Endothelial cell of umbilical vein (primary cell): ENCODE results near the gene BRSK2. TPM values are rescaled to one million over a fixed set of nuclear protein-coding genes. Genes with fewer than 3 reads are reported as not detected.

Source experiments
- BruUV-seq: library from RNA; stranded (reverse); fragments of 400-500 nt; replicated peaks from 2 replicates; lab custom pipeline; 2021; lab: Mats Ljungman, UMichigan
- CTCF ChIA-PET: fragments of 300-600, 350-600 bp; sonication (Branson Sonifier 250); formaldehyde crosslinking; loops from one replicate; lab custom pipeline; 2021; ENCODE audit warnings: antibody characterized with exemption, inconsistent platforms; lab: Charles Lee
- POLR2A ChIA-PET: fragments of 300-600, 350-600 bp; sonication (Branson Sonifier 250); formaldehyde crosslinking; loops from one replicate; lab custom pipeline; 2021; ENCODE audit warnings: antibody characterized with exemption, inconsistent platforms; lab: Charles Lee
- DNase-seq: peaks from one replicate; pipeline ENCODE4 v3.0.0-alpha.2; 2011; ENCODE audit warnings: low read depth, low spot score
- FAIRE-seq: peaks from 2 replicates; lab custom pipeline; 2011; peaks lifted over from hg19 to GRCh38; lab: Jason Lieb, UNC
- H2AFZ ChIP-seq: 2 replicates; pipeline ENCODE4 v1.6.0; 2012; ENCODE audit warnings: low read depth, low read length, control low read depth, inconsistent platforms
- H3K27ac ChIP-seq: 2 replicates; pipeline ENCODE4 v1.5.1; 2011; ENCODE audit warnings: low read depth, mild to moderate bottlenecking, control low read depth, low read length, moderate library complexity; ENCODE audit not compliant: insufficient read depth
- H3K27me3 ChIP-seq, 2 experiments: 2 replicates each; pipeline versions ENCODE4 v1.6.0 to v1.6.1; 2011; ENCODE audit warnings: low read length in 2 of 2, mixed read lengths in 1 of 2; ENCODE audit not compliant: control insufficient read depth in 2 of 2, insufficient read depth in 2 of 2
- H3K36me3 ChIP-seq, 2 experiments: 2 replicates in 1 of 2; 3 replicates in 1 of 2; pipeline ENCODE4 v1.5.1; 2011; ENCODE audit warnings: low read length in 2 of 2, mild to moderate bottlenecking in 1 of 2, moderate library complexity in 1 of 2; ENCODE audit not compliant: control insufficient read depth in 2 of 2, insufficient read depth in 2 of 2; ENCODE audit errors: extremely low read depth in 1 of 2
- H3K4me1 ChIP-seq: 3 replicates; pipeline ENCODE4 v1.5.1; 2011; ENCODE audit warnings: mild to moderate bottlenecking, low read length; ENCODE audit not compliant: control insufficient read depth, insufficient read depth; ENCODE audit errors: extremely low read depth
- H3K4me2 ChIP-seq: 2 replicates; pipeline ENCODE4 v1.6.1; 2011; ENCODE audit warnings: low read length, control low read depth, mixed read lengths; ENCODE audit not compliant: insufficient read depth
- H3K4me3 ChIP-seq, 3 experiments: fragments of 200-600 bp in 1 of 3; sonication (generic), shearing (Covaris generic) in 1 of 3; replicated peaks in 1 of 3; 2 replicates each; pipeline ENCODE4 v1.5.1; 2011 to 2016; ENCODE audit warnings: control low read depth in 3 of 3, low read length in 3 of 3, mild to moderate bottlenecking in 2 of 3, inconsistent platforms in 1 of 3, low read depth in 1 of 3, moderate library complexity in 1 of 3; ENCODE audit not compliant: insufficient read depth in 1 of 3
- H3K79me2 ChIP-seq: 2 replicates; pipeline ENCODE4 v1.6.0; 2012; ENCODE audit warnings: low read length, inconsistent platforms; ENCODE audit not compliant: control insufficient read depth, insufficient read depth
- H3K9ac ChIP-seq: replicated peaks from 2 replicates; pipeline ENCODE3; 2011; ENCODE audit warnings: low read length, control low read depth; ENCODE audit not compliant: insufficient read depth; ENCODE audit errors: extremely low read depth
- H3K9me1 ChIP-seq: replicated peaks from 3 replicates; pipeline ENCODE4 v1.6.0; 2011; ENCODE audit warnings: mild to moderate bottlenecking, low read length; ENCODE audit not compliant: control insufficient read depth, insufficient read depth; ENCODE audit errors: extremely low read depth
- H3K9me3 ChIP-seq: replicated peaks from 2 replicates; pipeline ENCODE4 v1.5.1; 2012; ENCODE audit warnings: low read length, inconsistent platforms; ENCODE audit not compliant: control insufficient read depth, insufficient read depth
- H4K20me1 ChIP-seq: replicated peaks from 2 replicates; pipeline ENCODE3; 2011; ENCODE audit warnings: mild to moderate bottlenecking, low read length; ENCODE audit not compliant: control insufficient read depth, insufficient read depth; ENCODE audit errors: extremely low read depth
- EZH2 ChIP-seq: IDR thresholded peaks from 2 replicates; pipeline ENCODE4 v1.6.1; 2012; ENCODE audit warnings: borderline replicate concordance, low read depth, mild to moderate bottlenecking, moderate library complexity, low read length, inconsistent platforms; ENCODE audit not compliant: severe bottlenecking
- FOS ChIP-seq: IDR thresholded peaks from 2 replicates; pipeline ENCODE4 v1.6.1; 2011; ENCODE audit warnings: mild to moderate bottlenecking, low read length, moderate library complexity, borderline replicate concordance; ENCODE audit not compliant: insufficient read depth
- GATA2 ChIP-seq: IDR thresholded peaks from 2 replicates; pipeline ENCODE4 v1.7.0; 2011; ENCODE audit warnings: low read depth, mild to moderate bottlenecking, moderate library complexity, mixed read lengths, low read length; ENCODE audit not compliant: insufficient read length, insufficient read depth
- JUN ChIP-seq: IDR thresholded peaks from 2 replicates; pipeline ENCODE4 v1.6.1; 2011; ENCODE audit warnings: borderline replicate concordance, low read depth; ENCODE audit not compliant: insufficient read length, insufficient read depth
- MYC ChIP-seq: IDR thresholded peaks from one replicate; pipeline ENCODE4 v1.6.1; 2011; ENCODE audit warnings: mild to moderate bottlenecking, low read depth, low read length
- POLR2A ChIP-seq: IDR thresholded peaks from 2 replicates; pipeline ENCODE4 v1.6.1; 2012; ENCODE audit warnings: low read depth, mild to moderate bottlenecking, control low read depth, low read length
- POLR2AphosphoS5 ChIP-seq: IDR thresholded peaks from 2 replicates; pipeline ENCODE4 v1.6.1; 2012; ENCODE audit warnings: low read depth, mild to moderate bottlenecking, control low read depth, low read length, moderate library complexity; ENCODE audit not compliant: insufficient read depth
- dilution Hi-C: fragments of 300-500 bp; cut with MboI; formaldehyde crosslinking; loops from one replicate; pipeline ENCODE4 v1.15.0; 2019; ENCODE audit warnings: low sequenced_read_pairs; ENCODE audit not compliant: extremely low pct_ligation_motif_present
- intact Hi-C: fragments of 100-400 bp; cut with micrococcal nuclease; formaldehyde crosslinking; loops from one replicate; pipeline ENCODE4 v1.10.0; 2022
- polyA plus RNA-seq, 4 experiments: library from polyadenylated mRNA; depleted of rRNA in 3 of 4; stranded (reverse) in 3 of 4; unstranded in 1 of 4; fragments of >200 nt; gene quantifications; 2 replicates each; pipeline versions ENCODE4 v1.2.1 to v1.2.3, GENCODE V29; 2011 to 2012; ENCODE audit warnings: missing spikeins in 1 of 4
- total RNA-seq: library from RNA; stranded (reverse); gene quantifications from 2 replicates; pipeline ENCODE4 v1.2.3, GENCODE V29; 2021
- TF ChIP-seq, protein P1 (sequence below): IDR thresholded peaks from 2 replicates; pipeline ENCODE4 v1.6.1; 2011; ENCODE audit not compliant: insufficient read depth, insufficient read length
- TF ChIP-seq, protein P2 (sequence below), 2 donors: IDR thresholded peaks; 1 replicate in 1 of 2; 2 replicates in 1 of 2; pipeline ENCODE4 v1.5.1; 2011; ENCODE audit warnings: low read length in 2 of 2, mild to moderate bottlenecking in 2 of 2, moderate library complexity in 2 of 2, control low read depth in 1 of 2, inconsistent platforms in 1 of 2, low read depth in 1 of 2; ENCODE audit not compliant: insufficient read depth in 1 of 2; ENCODE audit errors: extremely low read depth in 1 of 2

BRSK2 gene
- total and polyA plus RNA-seq, 2 donors (not counting 3 experiments of a cell fraction or from before 2014, with no cell fraction given) = 0.08 to 0.20 TPM

DNA sequence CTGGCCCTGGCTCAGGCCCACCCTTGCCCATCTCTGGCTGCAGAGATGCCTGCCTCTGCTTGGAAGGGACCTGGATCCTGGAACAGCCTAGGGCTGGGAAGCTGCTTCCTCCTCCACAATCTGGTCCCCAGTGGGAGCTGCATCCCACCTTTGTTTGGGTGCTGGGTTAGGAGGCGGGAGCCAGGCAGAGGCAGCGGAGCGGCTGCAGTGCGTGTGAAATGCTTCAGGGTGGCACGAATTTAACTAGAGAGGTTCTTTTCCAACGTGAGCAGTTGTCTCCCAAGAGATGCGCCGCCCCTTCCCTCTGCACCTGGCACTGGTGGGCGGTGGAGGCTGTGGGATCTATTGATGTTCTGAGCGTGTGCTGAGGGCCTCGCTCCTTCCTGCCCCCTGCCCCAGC is 31.6 kb downstream of the BRSK2 start:
- no peaks in the 10 kb centered on the region for H3K36me3 ChIP-seq
- no peak overlapping the region for H3K9ac ChIP-seq
- no peaks in the 10 kb centered on the region for H4K20me1 ChIP-seq
- intact Hi-C loops = no loop called here
- no peak overlapping the region for H3K4me3 ChIP-seq
- ChIA-PET POLR2A (no interaction called here), CTCF (no interaction called here)
- dilution Hi-C loops = no loop called here
- TF ChIP-seq, protein P1, sequence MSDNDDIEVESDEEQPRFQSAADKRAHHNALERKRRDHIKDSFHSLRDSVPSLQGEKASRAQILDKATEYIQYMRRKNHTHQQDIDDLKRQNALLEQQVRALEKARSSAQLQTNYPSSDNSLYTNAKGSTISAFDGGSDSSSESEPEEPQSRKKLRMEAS = no peak
- TF ChIP-seq JUN (no peak), MYC (no peak), POLR2A (no peak), POLR2AphosphoS5 (no peak), FOS (no peak), GATA2 (no peak), EZH2 (no peak)
- TF ChIP-seq, protein P2, sequence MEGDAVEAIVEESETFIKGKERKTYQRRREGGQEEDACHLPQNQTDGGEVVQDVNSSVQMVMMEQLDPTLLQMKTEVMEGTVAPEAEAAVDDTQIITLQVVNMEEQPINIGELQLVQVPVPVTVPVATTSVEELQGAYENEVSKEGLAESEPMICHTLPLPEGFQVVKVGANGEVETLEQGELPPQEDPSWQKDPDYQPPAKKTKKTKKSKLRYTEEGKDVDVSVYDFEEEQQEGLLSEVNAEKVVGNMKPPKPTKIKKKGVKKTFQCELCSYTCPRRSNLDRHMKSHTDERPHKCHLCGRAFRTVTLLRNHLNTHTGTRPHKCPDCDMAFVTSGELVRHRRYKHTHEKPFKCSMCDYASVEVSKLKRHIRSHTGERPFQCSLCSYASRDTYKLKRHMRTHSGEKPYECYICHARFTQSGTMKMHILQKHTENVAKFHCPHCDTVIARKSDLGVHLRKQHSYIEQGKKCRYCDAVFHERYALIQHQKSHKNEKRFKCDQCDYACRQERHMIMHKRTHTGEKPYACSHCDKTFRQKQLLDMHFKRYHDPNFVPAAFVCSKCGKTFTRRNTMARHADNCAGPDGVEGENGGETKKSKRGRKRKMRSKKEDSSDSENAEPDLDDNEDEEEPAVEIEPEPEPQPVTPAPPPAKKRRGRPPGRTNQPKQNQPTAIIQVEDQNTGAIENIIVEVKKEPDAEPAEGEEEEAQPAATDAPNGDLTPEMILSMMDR (IDR thresholded peaks at IDR 0.05; ENCODE audit: extremely low read depth in 1 of 2, insufficient read depth in 1 of 2, low read depth in 1 of 2, low read length in 2 of 2) = no peak
- H3K79me2 ChIP-seq = no peaks in the 10 kb centered on the region
- H3K27ac ChIP-seq = no peak overlapping the region
- DNase-seq (no peak), FAIRE-seq (no peak)
- no peaks in the 10 kb centered on the region for H3K27me3 ChIP-seq
- no peaks in the 10 kb centered on the region for H3K9me3 ChIP-seq
- H3K4me1 ChIP-seq = no peaks in the 10 kb centered on the region
- H3K9me1 ChIP-seq = no peaks in the 10 kb centered on the region
- H3K4me2 ChIP-seq = no peak overlapping the region
- H2AFZ ChIP-seq = no peak overlapping the region
- no TSS peak for BruUV-seq
